SK-N-SH treated with all-trans-retinoic acid at 6 μM for 48 hours (cell line): Measurements from ENCODE around the gene MYO15A.

Experiments
- ATAC-seq: fragments of 200-7000 bp; cut with Tn5 transposase; 3 replicates; pipeline ENCODE4 v1.9.1; 2020; ENCODE audit warnings: mild to moderate bottlenecking, moderate library complexity
- ARNTL ChIP-seq: fragments of 450-650 bp; formaldehyde crosslinking; IDR thresholded peaks from 2 replicates; pipeline ENCODE4 v1.5.0; 2020; ENCODE audit warnings: low read depth, mild to moderate bottlenecking, moderate library complexity, borderline replicate concordance
- BACH2 ChIP-seq: fragments of 250-450 bp; sonication (Bioruptor Pico); IDR thresholded peaks from 2 replicates; pipeline ENCODE4 v1.9.0; 2021; ENCODE audit warnings: mild to moderate bottlenecking, borderline replicate concordance
- CREB5 ChIP-seq: fragments of 250-450 bp; sonication (Bioruptor Pico); IDR thresholded peaks from 2 replicates; pipeline ENCODE4 v1.5.1; 2020; ENCODE audit warnings: low read depth, mild to moderate bottlenecking, moderate library complexity
- CSDC2 ChIP-seq: fragments of 250-450 bp; sonication (Bioruptor Pico); IDR thresholded peaks from 2 replicates; pipeline ENCODE4 v1.5.0; 2020; ENCODE audit warnings: mild to moderate bottlenecking, moderate library complexity
- ESRRG ChIP-seq: fragments of 250-450 bp; sonication (Bioruptor Pico); IDR thresholded peaks from 2 replicates; pipeline ENCODE4 v1.6.1; 2021; ENCODE audit warnings: mild to moderate bottlenecking
- GLIS3 ChIP-seq: fragments of 250-450 bp; sonication (Bioruptor Pico); IDR thresholded peaks from 2 replicates; pipeline ENCODE4 v1.5.0; 2020; ENCODE audit warnings: mild to moderate bottlenecking, moderate library complexity
- OSR1 ChIP-seq: fragments of 250-450 bp; sonication (Bioruptor Pico); IDR thresholded peaks from 2 replicates; pipeline ENCODE4 v1.8.0; 2022; ENCODE audit warnings: moderate library complexity, mild to moderate bottlenecking, inconsistent platforms
- PATZ1 ChIP-seq: fragments of 250-450 bp; sonication (Bioruptor Pico); IDR thresholded peaks from 2 replicates; pipeline ENCODE4 v1.8.0; 2020; ENCODE audit warnings: mild to moderate bottlenecking, moderate library complexity, borderline replicate concordance
- POU6F1 ChIP-seq: fragments of 250-450 bp; sonication (Bioruptor Pico); IDR thresholded peaks from 2 replicates; pipeline ENCODE4 v1.8.0; 2021; ENCODE audit warnings: low read depth, mild to moderate bottlenecking, moderate library complexity, borderline replicate concordance
- PPARA ChIP-seq: fragments of 250-450 bp; sonication (Bioruptor Pico); IDR thresholded peaks from 2 replicates; pipeline ENCODE4 v1.5.0; 2020; ENCODE audit warnings: mild to moderate bottlenecking, borderline replicate concordance
- RARB ChIP-seq: fragments of 250-450 bp; sonication (Bioruptor Pico); IDR thresholded peaks from 2 replicates; pipeline ENCODE4 v1.8.0; 2021; ENCODE audit warnings: mild to moderate bottlenecking, moderate library complexity
- SNAI2 ChIP-seq: fragments of 250-450 bp; sonication (Bioruptor Pico); IDR thresholded peaks from 2 replicates; pipeline ENCODE4 v1.5.0; 2020; ENCODE audit warnings: mild to moderate bottlenecking, moderate library complexity
- TCF4 ChIP-seq: fragments of 250-450 bp; sonication (Bioruptor Pico); IDR thresholded peaks from 2 replicates; pipeline ENCODE4 v1.8.0; 2021; ENCODE audit warnings: mild to moderate bottlenecking, moderate library complexity, borderline replicate concordance
- TOX ChIP-seq: fragments of 250-450 bp; sonication (Bioruptor Pico); IDR thresholded peaks from 2 replicates; pipeline ENCODE4 v1.8.0; 2021; ENCODE audit warnings: mild to moderate bottlenecking, moderate library complexity, borderline replicate concordance
- TSHZ2 ChIP-seq: fragments of 250-450 bp; sonication (Bioruptor Pico); IDR thresholded peaks from 2 replicates; pipeline ENCODE4 v1.5.0; 2020; ENCODE audit warnings: mild to moderate bottlenecking, moderate library complexity
- ZC3H10 ChIP-seq: fragments of 250-450 bp; sonication (Bioruptor Pico); IDR thresholded peaks from 2 replicates; pipeline ENCODE4 v1.5.1; 2021; ENCODE audit warnings: mild to moderate bottlenecking, moderate library complexity
- ZFP3 ChIP-seq: fragments of 250-450 bp; sonication (Bioruptor Pico); IDR thresholded peaks from 2 replicates; pipeline ENCODE4 v1.5.0; 2020; ENCODE audit warnings: mild to moderate bottlenecking, moderate library complexity
- ZNF565 ChIP-seq: fragments of 450-650 bp; formaldehyde crosslinking; conservative IDR thresholded peaks from 2 replicates; pipeline ENCODE4 v1.5.0; 2020; ENCODE audit warnings: low read depth, mild to moderate bottlenecking, moderate library complexity
- ZNF70 ChIP-seq: fragments of 450-650 bp; formaldehyde crosslinking; IDR thresholded peaks from 2 replicates; pipeline ENCODE4 v1.5.0; 2020; ENCODE audit warnings: mild to moderate bottlenecking, moderate library complexity
- ZNF8 ChIP-seq: fragments of 450-650 bp; formaldehyde crosslinking; IDR thresholded peaks from 2 replicates; pipeline ENCODE4 v1.5.0; 2020; ENCODE audit warnings: mild to moderate bottlenecking, moderate library complexity
- TF ChIP-seq, protein P1 (sequence below): fragments of 250-450 bp; sonication (Bioruptor Pico); IDR thresholded peaks from 2 replicates; pipeline ENCODE4 v1.5.1; 2021; ENCODE audit warnings: mild to moderate bottlenecking, moderate library complexity

Gene MYO15A

GRCh38 chr17:18059283-18059682, 49.3 kb upstream of the MYO15A start (continued):
- TF ChIP-seq TSHZ2 (CRISPR knock-in tag) (no peak), ARNTL (CRISPR knock-in tag) (no peak), POU6F1 (CRISPR knock-in tag) (no peak), ZFP3 (CRISPR knock-in tag) (no peak), RARB (CRISPR knock-in tag) (no peak), BACH2 (CRISPR knock-in tag) (no peak), ZNF565 (no peak), ZNF8 (no peak)

DNA sequence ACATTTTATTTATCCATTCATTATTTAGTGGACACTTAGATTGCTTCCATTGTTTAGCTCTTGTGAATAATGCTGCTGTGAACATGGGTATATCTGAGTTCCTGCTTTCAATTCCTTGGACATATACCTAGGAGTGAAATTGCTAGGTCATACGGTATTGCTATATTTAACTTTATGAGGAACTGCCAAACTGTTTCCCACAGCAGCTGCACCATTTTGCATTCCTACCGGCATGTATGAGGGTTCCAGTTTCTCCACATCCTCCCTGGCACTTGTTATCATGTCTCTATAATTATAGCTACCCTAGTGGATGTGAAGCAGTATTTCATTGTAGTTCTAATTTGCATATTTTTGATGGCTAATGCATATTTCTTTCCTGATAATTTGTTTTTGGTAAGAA, 44.5 kb upstream of the MYO15A start:
- TF ChIP-seq CSDC2 (CRISPR knock-in tag) (no peak), TCF4 (CRISPR knock-in tag) (no peak), ZNF8 (no peak), ESRRG (CRISPR knock-in tag) (no peak), ARNTL (CRISPR knock-in tag) (no peak), PPARA (CRISPR knock-in tag) (no peak)
- TF ChIP-seq, protein P1, sequence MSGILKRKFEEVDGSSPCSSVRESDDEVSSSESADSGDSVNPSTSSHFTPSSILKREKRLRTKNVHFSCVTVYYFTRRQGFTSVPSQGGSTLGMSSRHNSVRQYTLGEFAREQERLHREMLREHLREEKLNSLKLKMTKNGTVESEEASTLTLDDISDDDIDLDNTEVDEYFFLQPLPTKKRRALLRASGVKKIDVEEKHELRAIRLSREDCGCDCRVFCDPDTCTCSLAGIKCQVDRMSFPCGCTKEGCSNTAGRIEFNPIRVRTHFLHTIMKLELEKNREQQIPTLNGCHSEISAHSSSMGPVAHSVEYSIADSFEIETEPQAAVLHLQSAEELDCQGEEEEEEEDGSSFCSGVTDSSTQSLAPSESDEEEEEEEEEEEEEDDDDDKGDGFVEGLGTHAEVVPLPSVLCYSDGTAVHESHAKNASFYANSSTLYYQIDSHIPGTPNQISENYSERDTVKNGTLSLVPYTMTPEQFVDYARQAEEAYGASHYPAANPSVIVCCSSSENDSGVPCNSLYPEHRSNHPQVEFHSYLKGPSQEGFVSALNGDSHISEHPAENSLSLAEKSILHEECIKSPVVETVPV (CRISPR knock-in tag): no peak
- ATAC-seq: no peak

DNA sequence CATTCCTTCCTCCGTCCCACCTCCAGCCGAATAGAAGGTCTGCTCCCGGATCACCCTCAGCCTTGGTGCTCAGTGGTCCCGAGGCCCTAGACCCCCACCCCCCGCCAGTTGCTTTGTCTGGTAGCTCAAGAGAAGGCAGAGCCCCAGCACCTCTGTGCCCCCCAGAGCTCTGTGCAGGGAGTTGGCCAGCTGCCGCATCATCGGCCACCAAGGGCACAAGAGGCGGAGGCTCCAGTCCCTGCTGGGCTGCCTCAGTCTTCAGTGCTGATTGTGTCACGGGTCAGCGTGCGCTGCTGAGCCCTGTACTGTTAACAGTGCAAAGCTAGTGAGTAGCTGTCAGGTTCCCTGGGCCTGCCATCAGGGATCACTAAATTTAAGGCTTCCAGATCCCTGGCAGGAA, 43.0 kb upstream of the MYO15A start:
- ATAC-seq: no peak
- TF ChIP-seq, protein P1 (CRISPR knock-in tag): no peak
- TF ChIP-seq ESRRG (CRISPR knock-in tag) (no peak), PATZ1 (CRISPR knock-in tag) (no peak), BACH2 (CRISPR knock-in tag) (no peak), TOX (CRISPR knock-in tag) (no peak), TSHZ2 (CRISPR knock-in tag) (no peak), PPARA (CRISPR knock-in tag) (no peak), CREB5 (no peak), GLIS3 (no peak), SNAI2 (CRISPR knock-in tag) (no peak), ZC3H10 (CRISPR knock-in tag) (no peak), ZNF565 (no peak), ZNF70 (no peak), ARNTL (CRISPR knock-in tag) (no peak), OSR1 (no peak), CSDC2 (CRISPR knock-in tag) (no peak), TCF4 (CRISPR knock-in tag) (no peak), POU6F1 (CRISPR knock-in tag) (no peak)
